ENCODE data around the gene ATIC. TPM values are rescaled to one million over a fixed set of nuclear protein-coding genes. Genes with fewer than 3 reads are reported as not detected.
A peak's percentile ranks its signal among the peaks of the same experiment; 100 is the strongest.

ATIC gene
- total RNA-seq, 1 experiment from 2014 or later, result 295 TPM

DNA sequence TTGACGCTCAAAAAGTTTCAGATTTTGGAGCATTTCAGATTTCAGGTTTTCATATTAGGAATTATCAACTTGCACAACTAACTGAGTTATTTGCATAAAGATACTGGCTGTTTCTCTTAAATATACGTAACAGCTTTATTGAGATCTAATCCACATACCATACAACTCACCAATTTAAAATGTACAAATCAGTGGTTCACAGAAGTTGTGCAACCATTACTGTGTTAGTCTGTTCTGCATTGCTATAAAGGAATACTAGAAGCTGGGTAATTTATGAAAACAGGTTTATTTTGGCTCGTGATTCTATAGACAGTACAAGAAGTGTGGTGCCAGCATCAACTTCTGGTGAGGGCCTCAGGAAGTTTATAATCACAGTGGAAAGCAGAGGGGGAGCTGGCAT lies 8.2 kb downstream of the ATIC start:
- no peak overlapping the region for H3K4ac ChIP-seq (ENCODE audit: low read depth, low read length)
- Mint-ChIP-seq H3K27me3 (ENCODE audit: low read depth) (no peaks in the 10 kb centered on the region), H3K4me1 (peaks cover 0 to 6% of the 10 kb centered on the region in 2 experiments; a peak in 2 of 4 replicates), H3K4me3 (no peak overlapping the region), H3K36me3 (ENCODE audit: insufficient read depth in 1 of 3, low read depth in 3 of 3) (peaks cover 40 to 94% (median 81%) of the 10 kb centered on the region in 3 experiments), H3K9me3 (no peaks in the 10 kb centered on the region), H3K27ac (peak overlapping the region in 1 of 3 experiments; percentile 61; a peak in 1 of 7 replicates)
- H3K4me1 ChIP-seq (ENCODE audit: insufficient read depth, low read length), result no peaks in the 10 kb centered on the region
- H3K23me2 ChIP-seq (ENCODE audit: insufficient read length, low read depth, low read length, poor library complexity, severe bottlenecking), result no peaks in the 10 kb centered on the region
- H3K79me1 ChIP-seq (ENCODE audit: insufficient read depth, low read depth, low read length, poor library complexity, severe bottlenecking), result peaks cover 2% of the 10 kb centered on the region
- DNase-seq, result no peak
- no peak overlapping the region for H2AFZ ChIP-seq (ENCODE audit: low read length)
- H4K5ac ChIP-seq (ENCODE audit: insufficient read length, low read depth, low read length), result no peak overlapping the region
- no peak overlapping the region for H2BK12ac ChIP-seq (ENCODE audit: insufficient read length, low read depth, low read length)
- H3K27me3 ChIP-seq (ENCODE audit: insufficient read depth, low read length), result no peaks in the 10 kb centered on the region
- H3K79me2 ChIP-seq (ENCODE audit: insufficient read depth, low read length), result peaks cover 3% of the 10 kb centered on the region; the same call in 1 of the 2 replicates
- no peak overlapping the region for H3K9ac ChIP-seq (ENCODE audit: extremely low read depth, insufficient read length, low read length)
- H2BK5ac ChIP-seq (ENCODE audit: insufficient read length, low read length), result no peak overlapping the region
- no peak overlapping the region for H3K4me2 ChIP-seq (ENCODE audit: insufficient read depth, insufficient read length, low read length)
- H2AK5ac ChIP-seq (ENCODE audit: insufficient read length, low read length), result no peak overlapping the region
- H4K20me1 ChIP-seq (ENCODE audit: control insufficient read depth, insufficient read depth, insufficient read length), result no peaks in the 10 kb centered on the region
- no peak overlapping the region for H4K8ac ChIP-seq (replicated peaks; ENCODE audit: insufficient read length, low read depth, low read length)
- no peak overlapping the region for H3K27ac ChIP-seq (ENCODE audit: insufficient read length, low read depth, low read length)
- no peak overlapping the region for H3T11ph ChIP-seq (ENCODE audit: low read length)
- no peak overlapping the region for H2BK20ac ChIP-seq (ENCODE audit: low read depth, low read length, poor library complexity, severe bottlenecking)
- H2BK120ac ChIP-seq (ENCODE audit: low read depth, low read length, poor library complexity, severe bottlenecking), result no peak overlapping the region
- WGBS (ENCODE audit: extremely low coverage, insufficient read length, low lambda C conversion rate), result no CpG with 5 or more reads among the region's 3 CpGs
- no peak overlapping the region for H4K91ac ChIP-seq (ENCODE audit: insufficient read length, low read depth, low read length)
- no peaks in the 10 kb centered on the region for H3K9me3 ChIP-seq (ENCODE audit: control insufficient read depth, low read depth, low read length)
- no peak overlapping the region for H3K56ac ChIP-seq (ENCODE audit: insufficient read length, low read depth, low read length)
- no peak overlapping the region for H2BK15ac ChIP-seq (ENCODE audit: low read depth, low read length)
- TF ChIP-seq, protein P1, sequence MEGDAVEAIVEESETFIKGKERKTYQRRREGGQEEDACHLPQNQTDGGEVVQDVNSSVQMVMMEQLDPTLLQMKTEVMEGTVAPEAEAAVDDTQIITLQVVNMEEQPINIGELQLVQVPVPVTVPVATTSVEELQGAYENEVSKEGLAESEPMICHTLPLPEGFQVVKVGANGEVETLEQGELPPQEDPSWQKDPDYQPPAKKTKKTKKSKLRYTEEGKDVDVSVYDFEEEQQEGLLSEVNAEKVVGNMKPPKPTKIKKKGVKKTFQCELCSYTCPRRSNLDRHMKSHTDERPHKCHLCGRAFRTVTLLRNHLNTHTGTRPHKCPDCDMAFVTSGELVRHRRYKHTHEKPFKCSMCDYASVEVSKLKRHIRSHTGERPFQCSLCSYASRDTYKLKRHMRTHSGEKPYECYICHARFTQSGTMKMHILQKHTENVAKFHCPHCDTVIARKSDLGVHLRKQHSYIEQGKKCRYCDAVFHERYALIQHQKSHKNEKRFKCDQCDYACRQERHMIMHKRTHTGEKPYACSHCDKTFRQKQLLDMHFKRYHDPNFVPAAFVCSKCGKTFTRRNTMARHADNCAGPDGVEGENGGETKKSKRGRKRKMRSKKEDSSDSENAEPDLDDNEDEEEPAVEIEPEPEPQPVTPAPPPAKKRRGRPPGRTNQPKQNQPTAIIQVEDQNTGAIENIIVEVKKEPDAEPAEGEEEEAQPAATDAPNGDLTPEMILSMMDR (conservative IDR thresholded peaks at IDR 0.05), result no peak
- no peak overlapping the region for H3K23ac ChIP-seq (ENCODE audit: insufficient read length, low read depth, low read length)
- no peak overlapping the region for H3K14ac ChIP-seq (ENCODE audit: insufficient read depth, low read length)
- H3K18ac ChIP-seq (ENCODE audit: insufficient read length, low read depth, low read length), result no peak overlapping the region

Measured in H9 (cell line).